ENCODE results near the gene SLC44A1.

- TF ChIP-seq POLR2A (IDR thresholded peaks at IDR 0.05) (no peak), CTCF (IDR thresholded peaks at IDR 0.05) (no peak), EP300 (IDR thresholded peaks at IDR 0.05; ENCODE audit: low read depth) (no peak), POLR2AphosphoS5 (IDR thresholded peaks at IDR 0.05) (no peak)
Measured at GRCh38 chr9:105258225-105258737, 13.8 kb downstream of the SLC44A1 start.
